Epithelial cell of proximal tubule (primary cell): Measurements from ENCODE around the gene QRFP. TPM values are rescaled to one million over a fixed set of nuclear protein-coding genes. Genes with fewer than 3 reads are reported as not detected.

ENCODE experiments used
- DNase-seq: peaks from one replicate; pipeline ENCODE4 v3.0.0-alpha.2; 2011; ENCODE audit warnings: low read depth
- H3K4me3 ChIP-seq: 2 replicates; pipeline ENCODE4 v1.5.1; 2011; ENCODE audit warnings: low read depth, mild to moderate bottlenecking, low read length
- CTCF ChIP-seq: conservative IDR thresholded peaks from 2 replicates; pipeline ENCODE4 v1.5.1; 2012; ENCODE audit warnings: low read depth, mild to moderate bottlenecking, low read length
- total RNA-seq: library from RNA; depleted of rRNA; stranded (reverse); fragments of >200 nt; gene quantifications from 2 replicates; pipeline ENCODE4 v1.2.3, GENCODE V29; 2015

QRFP gene
- total RNA-seq, 1 donor from 2014 or later = not detected

- no peak for DNase-seq
- no peak for TF ChIP-seq CTCF
- H3K4me3 ChIP-seq = no peak overlapping the region
Observed at GRCh38 chr9:130918101-130918825, 21.7 kb upstream of the QRFP start.

GRCh38 chr9:130917168-130917960 is 20.8 kb upstream of the QRFP start:
- no peak overlapping the region for H3K4me3 ChIP-seq
- no peak for TF ChIP-seq CTCF
- DNase-seq = no peak

- H3K4me3 ChIP-seq = no peak overlapping the region
- no peak for DNase-seq
- TF ChIP-seq CTCF = no peak
Observed at GRCh38 chr9:130915096-130915447, 18.5 kb upstream of the QRFP start.

- TF ChIP-seq CTCF = no peak
- no peak overlapping the region for H3K4me3 ChIP-seq
- no peak for DNase-seq
Observed at GRCh38 chr9:130914417-130915095, 17.9 kb upstream of the QRFP start.

- DNase-seq = no peak
- peak overlapping the region; percentile 10 for H3K4me3 ChIP-seq
- no peak for TF ChIP-seq CTCF
Observed at GRCh38 chr9:130913599-130914416, 17.2 kb upstream of the QRFP start.

GRCh38 chr9:130912932-130913598 is 16.5 kb upstream of the QRFP start:
- H3K4me3 ChIP-seq = peak overlapping the region; percentile 10
- DNase-seq = peak; percentile 47
- no peak for TF ChIP-seq CTCF
